Thoracic aorta (tissue), 2 donors: Measurements from ENCODE around the gene SCG5. TPM values are rescaled to one million over a fixed set of nuclear protein-coding genes. Genes with fewer than 3 reads are reported as not detected.

Source experiments
- ATAC-seq: fragments of 150-250 bp; one replicate; pipeline ENCODE4 v1.8.0; 2017; ENCODE audit warnings: low read depth; ENCODE audit not compliant: insufficient number of reproducible peaks, low FRiP score
- DNase-seq: peaks from one replicate; pipeline ENCODE4 v3.0.0-alpha.2; 2020; ENCODE audit warnings: low spot score
- H3K27ac ChIP-seq, 2 donors: fragments of 200-600 bp; sonication (generic); 1 replicate in 1 of 2; 2 replicates in 1 of 2; pipeline ENCODE4 v1.5.1; 2016; ENCODE audit warnings: mild to moderate bottlenecking in 2 of 2, moderate library complexity in 2 of 2
- H3K27me3 ChIP-seq: fragments of 200-600 bp; sonication (generic); replicated peaks from 2 replicates; pipeline ENCODE4 v1.6.0; 2016; ENCODE audit warnings: mild to moderate bottlenecking; ENCODE audit not compliant: insufficient read depth
- H3K36me3 ChIP-seq: fragments of 200-600 bp; sonication (generic); one replicate; pipeline ENCODE4 v1.5.1; 2016
- H3K4me1 ChIP-seq, 2 donors: fragments of 200-600 bp; sonication (generic); 1 replicate in 1 of 2; 2 replicates in 1 of 2; pipeline versions ENCODE4 v1.5.1 to v1.6.0; 2016; ENCODE audit warnings: low read depth in 2 of 2, mild to moderate bottlenecking in 1 of 2; ENCODE audit not compliant: control insufficient read depth in 1 of 2
- H3K4me3 ChIP-seq: fragments of 200-600 bp; sonication (generic); 2 replicates; pipeline ENCODE4 v1.5.1; 2016; ENCODE audit warnings: mild to moderate bottlenecking
- H3K9me3 ChIP-seq: fragments of 200-600 bp; sonication (generic); 2 replicates; pipeline ENCODE4 v1.5.1; 2016
- total RNA-seq, 2 donors: library from RNA; depleted of rRNA; stranded (reverse); fragments of >200 nt; gene quantifications; one replicate each; pipeline versions ENCODE4 v1.1.0 to v1.2.3, GENCODE V29; 2016
- TF ChIP-seq, protein P1 (sequence below): fragments of 200-600 bp; sonication (generic); IDR thresholded peaks from one replicate; pipeline ENCODE4 v1.5.1; 2019; ENCODE audit warnings: antibody characterized with exemption

Gene SCG5
- total RNA-seq, 2 donors from 2014 or later: 2.4 to 3.3 TPM

DNA sequence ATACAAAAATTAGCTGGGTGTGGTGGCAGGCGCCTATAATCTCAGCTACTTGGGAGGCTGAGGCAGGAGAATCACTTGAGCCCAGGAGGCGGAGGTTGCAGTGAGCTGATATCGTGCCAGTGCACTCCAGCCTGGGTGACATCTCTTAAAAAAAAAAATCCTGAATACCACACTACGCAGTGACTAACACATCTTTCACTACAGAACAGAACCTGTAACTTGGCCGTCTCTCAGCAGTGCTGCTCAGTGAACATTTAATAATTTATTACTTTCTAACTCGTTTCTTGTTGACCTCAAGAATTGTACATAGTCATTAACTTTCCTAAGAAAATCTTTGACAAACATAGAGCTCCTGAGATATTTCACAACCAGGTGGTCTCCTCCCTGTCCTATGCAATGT, 80.1 kb downstream of the SCG5 start:
- peaks cover 2% of the 10 kb centered on the region for H3K9me3 ChIP-seq
- H3K36me3 ChIP-seq: no peaks in the 10 kb centered on the region
- ATAC-seq (no peak), DNase-seq (no peak)
- no peak overlapping the region for H3K4me3 ChIP-seq
- TF ChIP-seq, protein P1, sequence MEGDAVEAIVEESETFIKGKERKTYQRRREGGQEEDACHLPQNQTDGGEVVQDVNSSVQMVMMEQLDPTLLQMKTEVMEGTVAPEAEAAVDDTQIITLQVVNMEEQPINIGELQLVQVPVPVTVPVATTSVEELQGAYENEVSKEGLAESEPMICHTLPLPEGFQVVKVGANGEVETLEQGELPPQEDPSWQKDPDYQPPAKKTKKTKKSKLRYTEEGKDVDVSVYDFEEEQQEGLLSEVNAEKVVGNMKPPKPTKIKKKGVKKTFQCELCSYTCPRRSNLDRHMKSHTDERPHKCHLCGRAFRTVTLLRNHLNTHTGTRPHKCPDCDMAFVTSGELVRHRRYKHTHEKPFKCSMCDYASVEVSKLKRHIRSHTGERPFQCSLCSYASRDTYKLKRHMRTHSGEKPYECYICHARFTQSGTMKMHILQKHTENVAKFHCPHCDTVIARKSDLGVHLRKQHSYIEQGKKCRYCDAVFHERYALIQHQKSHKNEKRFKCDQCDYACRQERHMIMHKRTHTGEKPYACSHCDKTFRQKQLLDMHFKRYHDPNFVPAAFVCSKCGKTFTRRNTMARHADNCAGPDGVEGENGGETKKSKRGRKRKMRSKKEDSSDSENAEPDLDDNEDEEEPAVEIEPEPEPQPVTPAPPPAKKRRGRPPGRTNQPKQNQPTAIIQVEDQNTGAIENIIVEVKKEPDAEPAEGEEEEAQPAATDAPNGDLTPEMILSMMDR: no peak
- peaks cover 8% of the 10 kb centered on the region for H3K27me3 ChIP-seq
- peaks cover 15 to 25% of the 10 kb centered on the region in 2 donors for H3K4me1 ChIP-seq
- H3K27ac ChIP-seq: no peak overlapping the region

DNA sequence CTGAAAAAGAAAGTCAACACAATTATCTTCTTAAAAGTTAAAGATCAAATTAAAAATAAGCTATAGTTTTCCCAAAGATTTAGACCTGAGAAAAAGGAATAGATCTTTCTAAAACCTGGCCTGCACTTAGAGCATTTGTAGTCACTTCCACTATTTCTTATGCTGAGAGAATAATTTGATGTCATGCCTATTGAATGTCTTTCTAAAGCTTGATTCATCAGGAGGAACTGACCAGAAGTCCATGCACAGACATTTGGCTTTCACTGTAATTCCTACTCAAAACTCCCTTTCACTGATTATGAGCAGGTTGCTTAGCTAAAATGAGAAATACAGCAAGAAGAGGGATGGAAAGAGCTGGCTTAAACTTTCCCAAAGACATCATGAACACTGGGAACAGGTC, 80.6 kb downstream of the SCG5 start:
- peaks cover 2% of the 10 kb centered on the region for H3K9me3 ChIP-seq

DNA sequence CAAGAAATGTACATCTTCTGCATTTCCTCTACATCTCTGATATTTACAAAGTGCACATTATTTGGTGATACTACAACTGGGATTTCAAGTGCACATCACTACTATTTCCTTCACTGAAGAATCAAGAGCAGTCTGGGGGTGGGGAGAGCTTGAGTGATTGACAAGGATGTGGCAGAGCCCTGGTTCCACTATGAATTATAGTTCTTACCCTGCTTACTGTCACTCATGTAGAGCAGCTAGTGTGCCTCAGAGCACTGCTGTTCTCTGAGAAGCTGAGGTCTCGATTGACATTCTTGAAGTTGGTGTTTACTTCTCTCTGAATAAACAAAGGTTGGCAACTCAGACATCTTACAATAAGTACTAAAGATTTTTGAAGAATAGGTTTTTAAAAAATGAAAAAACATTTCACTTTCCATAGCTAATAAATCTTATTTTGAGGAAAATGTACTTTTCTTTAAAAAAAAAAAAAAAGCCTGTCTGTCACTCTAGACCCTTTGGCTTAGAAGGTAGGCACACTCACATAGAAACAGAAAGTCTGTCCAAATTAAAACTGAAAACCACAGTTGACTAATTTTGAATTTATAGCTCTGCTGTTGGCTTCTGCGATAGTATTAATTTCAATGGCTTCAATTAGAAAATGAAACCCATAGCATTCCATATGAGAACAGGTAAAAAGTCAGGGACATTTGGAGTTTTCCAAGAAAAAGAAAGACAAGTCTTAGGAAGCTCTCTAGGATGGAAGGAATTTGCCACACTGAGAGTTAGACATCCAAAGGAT, 81.8 kb downstream of the SCG5 start:
- ATAC-seq (no peak), DNase-seq (no peak)
- Histone ChIP-seq H3K4me3 (no peak overlapping the region), H3K27ac (no peak overlapping the region), H3K36me3 (no peaks in the 10 kb centered on the region), H3K27me3 (no peaks in the 10 kb centered on the region), H3K9me3 (peaks cover 2% of the 10 kb centered on the region), H3K4me1 (peaks cover 4 to 10% of the 10 kb centered on the region in 2 donors)
- TF ChIP-seq, protein P1: no peak

More for the DNA sequence above, 80.6 kb downstream of the SCG5 start:
- H3K4me3 ChIP-seq: no peak overlapping the region
- peaks cover 4% of the 10 kb centered on the region for H3K27me3 ChIP-seq
- no peak overlapping the region for H3K27ac ChIP-seq
- no peak for ATAC-seq
- no peak for DNase-seq
- peaks cover 14 to 23% of the 10 kb centered on the region in 2 donors for H3K4me1 ChIP-seq
- H3K36me3 ChIP-seq: no peaks in the 10 kb centered on the region
- TF ChIP-seq, protein P1: no peak

DNA sequence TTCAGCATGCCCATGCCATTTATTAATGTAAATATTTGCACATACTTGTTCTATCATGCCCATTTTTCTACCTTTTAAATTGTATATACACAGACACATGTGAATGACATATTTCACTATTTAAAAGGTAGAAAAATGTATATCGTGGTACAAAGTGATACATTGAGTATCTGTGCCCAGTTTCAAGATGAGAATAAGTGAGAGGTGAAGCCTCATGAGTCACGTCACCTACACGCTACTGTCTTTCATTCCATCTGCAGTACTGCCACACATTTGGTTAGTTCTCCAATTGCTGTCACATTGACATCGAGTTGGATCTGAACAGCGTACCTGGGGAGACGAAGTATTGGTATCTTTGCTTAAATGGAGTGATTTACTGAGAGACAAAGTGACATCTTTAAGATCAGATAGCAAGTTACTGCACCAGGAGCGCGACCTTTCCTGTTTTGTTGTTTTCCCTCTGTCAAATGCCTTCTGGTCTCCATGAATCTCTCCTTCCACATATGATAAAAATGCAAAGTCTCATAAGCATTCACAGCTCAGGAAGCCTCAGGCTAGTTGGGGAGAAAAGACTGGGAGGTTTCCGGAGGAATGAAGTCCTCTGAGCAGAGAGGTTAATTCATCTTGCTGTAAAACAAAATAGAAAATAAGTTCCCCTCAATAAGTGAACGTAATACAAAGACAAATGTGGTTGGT, 88.3 kb downstream of the SCG5 start:
- Histone ChIP-seq H3K27me3 (no peaks in the 10 kb centered on the region), H3K27ac (no peak overlapping the region), H3K4me3 (no peak overlapping the region), H3K9me3 (peaks cover 2% of the 10 kb centered on the region), H3K4me1 (no peaks in the 10 kb centered on the region), H3K36me3 (no peaks in the 10 kb centered on the region)
- TF ChIP-seq, protein P1: no peak
- no peak for DNase-seq
- ATAC-seq: no peak
